Measurements from ENCODE around the gene BZW1. TPM values are rescaled to one million over a fixed set of nuclear protein-coding genes. Genes with fewer than 3 reads are reported as not detected.
A peak's percentile ranks its signal among the peaks of the same experiment; 100 is the strongest.

Gene BZW1
- total RNA-seq, 1 donor from 2014 or later = 510 TPM

DNA sequence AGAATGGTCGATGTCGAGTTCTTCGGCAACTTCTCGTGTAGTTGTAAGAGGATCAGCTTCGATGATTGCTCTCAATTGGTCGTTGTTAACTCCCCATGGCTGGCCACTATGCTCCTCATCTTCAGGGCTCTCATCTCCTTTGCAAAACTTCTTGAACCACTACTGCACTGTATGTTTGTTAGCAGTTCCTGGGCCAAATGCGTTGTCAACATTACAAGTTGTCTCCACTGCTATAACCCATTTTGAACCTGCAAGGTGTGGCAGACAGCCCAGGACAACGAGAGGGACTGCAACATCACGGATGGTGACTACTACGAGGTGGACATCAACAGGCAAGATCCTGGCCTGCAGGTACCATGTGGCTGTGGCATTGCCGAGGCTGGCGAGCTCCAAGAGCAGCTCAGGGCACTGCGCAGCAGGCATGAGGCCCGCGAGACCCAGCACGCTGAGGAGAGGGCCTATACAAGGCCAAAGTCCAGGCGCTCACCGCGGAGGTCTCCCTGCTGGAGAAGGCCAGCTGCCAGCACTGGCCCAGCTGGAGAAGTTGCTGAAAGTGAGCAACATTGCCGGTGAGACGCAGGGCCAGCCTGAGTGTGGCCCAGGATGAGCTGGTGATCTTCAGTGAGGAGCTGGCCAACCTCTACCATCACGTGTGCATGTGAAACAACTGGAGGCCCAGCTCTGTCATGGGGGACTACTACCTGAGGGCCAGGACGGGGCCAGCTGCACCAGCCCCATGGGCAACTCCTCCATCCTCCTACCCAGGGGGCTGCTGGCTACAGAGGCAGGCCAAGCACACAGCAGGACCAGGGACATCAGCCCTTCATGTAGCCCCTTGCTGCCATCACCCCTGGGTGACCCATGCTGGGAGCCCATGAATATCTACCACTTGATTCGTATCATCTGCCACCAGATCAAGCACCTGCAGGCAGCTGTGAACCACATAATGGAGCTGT, 32.6 kb downstream of the BZW1 start:
- no peak for DNase-seq

DNA sequence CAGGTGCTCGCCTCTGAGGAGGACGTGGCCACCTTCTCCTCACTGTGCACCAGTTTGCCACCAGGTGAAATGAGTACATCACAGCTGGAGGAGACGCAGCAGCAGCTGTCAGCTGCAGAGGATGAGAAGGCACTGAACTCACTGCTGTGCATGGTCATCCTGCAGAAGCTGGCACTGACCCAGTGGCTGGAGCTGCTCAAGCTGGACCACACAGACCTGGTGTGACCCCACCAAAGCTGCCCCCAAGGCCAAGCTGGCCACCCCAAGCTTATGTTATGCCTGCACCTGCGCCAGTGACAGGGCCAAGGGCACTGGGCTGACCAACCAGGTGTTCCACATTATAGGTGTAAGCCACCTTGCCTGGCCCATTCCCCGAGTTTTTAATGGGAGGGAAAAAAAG, 33.5 kb downstream of the BZW1 start:
- DNase-seq = no peak

DNA sequence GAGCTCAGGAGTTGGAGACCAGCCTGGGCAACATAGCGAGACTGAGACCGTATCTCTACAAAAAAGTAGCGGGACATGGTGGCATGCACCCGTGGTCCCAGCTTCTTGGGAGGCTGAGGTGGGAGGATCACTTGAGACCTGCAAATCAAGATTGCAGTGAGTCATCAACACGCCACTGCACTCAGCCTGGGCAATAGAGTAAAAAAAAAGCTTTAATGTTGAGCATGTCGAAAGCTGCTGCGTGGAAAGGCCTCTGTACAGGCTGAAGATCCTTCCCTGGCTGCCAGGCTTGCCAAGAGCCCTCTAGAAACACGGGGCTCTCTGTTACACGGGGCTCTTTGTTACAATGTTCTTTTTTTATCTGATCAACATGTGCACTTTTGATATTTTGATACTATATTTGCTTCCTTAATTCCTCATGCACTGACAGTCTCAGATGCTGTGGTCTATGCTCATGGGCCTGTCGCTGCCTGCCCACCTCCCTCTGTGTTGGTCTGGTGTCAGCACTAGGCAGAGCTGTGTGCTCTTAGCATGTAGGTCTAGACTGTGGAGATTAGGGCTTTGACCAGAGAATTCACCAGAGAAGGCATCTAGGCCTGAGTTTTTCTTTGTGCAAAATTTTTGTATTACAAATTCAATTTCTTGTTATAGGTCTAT, 34.1 kb downstream of the BZW1 start:
- no peak for DNase-seq

DNA sequence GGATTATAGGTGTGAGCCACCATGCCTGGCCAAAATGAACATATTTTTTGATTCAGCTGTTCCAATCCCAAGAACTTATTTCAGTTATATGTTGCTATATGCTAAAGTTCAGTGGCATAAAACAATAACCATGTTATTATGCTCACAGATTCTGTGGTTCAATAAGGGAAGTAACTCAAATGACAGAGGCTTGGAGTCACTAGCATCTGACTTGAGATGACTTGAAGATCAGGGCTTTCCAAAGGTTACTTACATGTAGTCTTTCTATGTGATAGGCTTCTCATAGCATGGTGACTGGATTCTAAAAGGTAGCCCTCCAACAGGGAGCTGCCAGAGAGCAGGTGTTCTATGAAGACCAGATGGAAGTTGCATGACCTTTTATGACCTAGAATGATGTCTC, 35.6 kb downstream of the BZW1 start:
- no peak for DNase-seq

DNA sequence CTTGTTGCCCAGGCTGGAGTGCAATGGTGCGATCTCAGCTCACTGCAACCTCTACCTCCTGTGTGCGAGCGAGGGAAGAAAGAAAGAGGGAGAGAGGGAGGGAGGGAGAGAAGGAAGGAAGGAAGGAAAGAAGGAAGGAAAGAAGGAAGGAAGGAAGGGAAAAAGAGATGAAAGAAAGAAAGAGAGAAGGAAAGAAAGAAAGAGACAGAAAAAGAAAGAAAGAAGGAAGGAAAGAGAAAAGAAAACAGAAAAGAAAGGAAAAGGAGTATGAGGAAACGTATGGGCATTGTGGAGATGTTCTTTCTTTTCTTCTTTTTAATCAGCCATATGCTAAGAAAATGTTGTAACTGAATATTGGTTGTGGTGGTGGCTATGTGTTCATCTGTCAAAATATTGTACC, 36.2 kb downstream of the BZW1 start:
- no peak for DNase-seq

DNA sequence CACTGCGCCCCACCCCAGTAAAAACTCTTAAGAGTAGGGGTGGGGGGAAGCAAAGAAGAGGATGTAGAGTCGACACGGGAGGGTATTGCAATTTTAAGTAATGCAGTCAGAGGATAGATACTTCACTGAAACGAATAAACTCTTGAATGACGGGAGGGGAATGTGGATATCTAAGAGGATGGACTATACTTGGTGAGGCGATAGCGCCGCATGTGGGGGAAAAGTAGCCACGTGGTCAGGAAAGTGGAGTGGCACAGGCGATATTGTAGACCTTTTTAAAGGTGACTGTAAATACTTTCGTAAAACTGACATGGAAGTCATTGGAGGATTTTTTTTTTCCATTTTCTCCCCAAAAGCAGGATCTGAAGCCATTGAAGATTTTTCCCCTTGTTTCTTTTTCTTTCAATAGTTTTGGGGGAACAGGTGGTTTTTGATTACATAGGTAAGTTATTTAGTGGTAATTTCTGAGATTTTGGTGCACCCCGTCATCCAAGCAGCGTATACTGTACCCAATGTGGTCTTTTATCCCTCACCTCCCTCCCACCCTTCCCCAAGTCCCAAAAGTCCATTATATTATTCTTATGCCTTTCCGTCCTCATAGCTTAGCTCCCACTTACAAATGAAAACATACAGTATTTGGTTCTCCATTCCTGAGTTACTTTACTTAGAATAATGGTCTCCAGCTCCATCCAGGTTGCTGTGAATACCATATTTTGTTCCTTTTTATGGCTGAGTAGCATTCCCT, 39.0 kb downstream of the BZW1 start:
- no peak for DNase-seq

DNA sequence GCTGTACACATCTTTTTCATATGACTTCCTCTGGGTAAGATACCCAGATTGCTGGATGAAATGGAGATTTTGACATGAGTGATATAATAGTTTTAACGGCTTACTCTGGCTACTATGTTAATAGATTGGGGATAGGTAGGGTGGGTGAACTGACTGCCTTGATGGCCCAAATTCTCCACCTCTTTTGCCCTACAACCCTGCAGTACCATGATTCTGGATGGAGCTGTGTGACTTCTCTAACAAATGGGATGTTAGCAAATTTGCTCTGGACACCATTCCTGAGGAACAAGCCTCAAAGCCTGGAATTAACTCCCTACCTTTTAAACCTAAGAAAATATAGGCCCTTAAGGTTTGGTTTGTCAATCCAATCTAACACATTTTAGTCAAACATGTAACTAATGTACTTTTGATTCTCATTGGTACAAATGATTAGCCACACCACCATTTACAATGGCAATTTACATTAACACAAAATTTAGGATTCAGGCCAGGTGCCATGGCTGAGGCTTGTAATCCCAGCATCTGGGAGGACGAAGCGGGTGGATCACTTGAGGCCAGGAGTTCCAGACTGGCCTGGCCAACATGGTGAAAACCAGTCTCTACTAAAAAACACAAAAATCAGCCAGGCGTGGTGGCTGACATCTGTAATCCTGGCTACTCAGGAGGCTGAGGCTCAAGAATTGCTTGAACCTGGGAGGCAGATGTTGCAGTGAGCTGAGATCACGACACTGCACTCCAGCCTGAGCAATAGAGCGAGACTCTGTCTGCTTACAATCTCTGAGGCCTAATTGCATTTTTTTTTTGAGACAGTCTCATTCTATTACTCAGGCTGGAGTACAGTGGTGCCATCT, 39.9 kb downstream of the BZW1 start:
- DNase-seq = no peak

DNA sequence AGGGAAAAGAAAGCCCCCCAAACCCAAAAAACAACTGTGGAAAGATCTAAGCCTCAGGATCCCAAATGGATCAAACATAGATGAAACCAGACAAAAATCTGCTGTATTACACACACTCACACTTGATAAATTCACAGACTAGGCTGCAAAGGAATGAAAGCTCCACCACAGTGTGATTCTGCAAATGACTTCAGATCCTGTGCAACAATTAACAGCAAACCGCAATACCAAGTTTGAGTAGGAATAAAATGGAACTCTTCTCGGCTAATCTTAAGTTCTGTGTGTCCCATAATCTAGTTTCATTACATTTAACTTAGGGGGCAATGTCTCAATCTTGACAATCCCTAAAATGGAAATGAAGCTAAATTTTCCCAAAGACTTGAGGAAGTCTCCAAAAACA, 40.9 kb downstream of the BZW1 start:
- no peak for DNase-seq

DNA sequence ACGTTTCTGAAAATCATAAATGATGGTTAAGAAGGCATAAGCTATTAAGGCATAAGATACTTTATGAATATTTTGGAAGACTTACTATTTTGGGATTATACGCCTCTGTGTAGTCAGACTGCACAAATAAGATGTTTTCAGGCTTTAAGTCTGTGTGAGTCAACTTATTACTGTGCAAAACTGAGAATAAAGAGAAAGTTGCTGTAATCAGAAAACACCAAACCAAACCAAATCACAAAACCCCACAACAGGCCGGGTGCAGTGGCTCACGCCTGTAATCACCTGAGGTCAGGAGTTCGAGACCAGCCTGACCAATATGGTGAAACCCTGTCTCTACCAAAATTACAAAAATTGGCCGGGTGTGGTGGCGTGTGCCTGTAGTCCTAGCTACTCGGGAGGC, 45.1 kb downstream of the BZW1 start:
- no peak for DNase-seq

DNA sequence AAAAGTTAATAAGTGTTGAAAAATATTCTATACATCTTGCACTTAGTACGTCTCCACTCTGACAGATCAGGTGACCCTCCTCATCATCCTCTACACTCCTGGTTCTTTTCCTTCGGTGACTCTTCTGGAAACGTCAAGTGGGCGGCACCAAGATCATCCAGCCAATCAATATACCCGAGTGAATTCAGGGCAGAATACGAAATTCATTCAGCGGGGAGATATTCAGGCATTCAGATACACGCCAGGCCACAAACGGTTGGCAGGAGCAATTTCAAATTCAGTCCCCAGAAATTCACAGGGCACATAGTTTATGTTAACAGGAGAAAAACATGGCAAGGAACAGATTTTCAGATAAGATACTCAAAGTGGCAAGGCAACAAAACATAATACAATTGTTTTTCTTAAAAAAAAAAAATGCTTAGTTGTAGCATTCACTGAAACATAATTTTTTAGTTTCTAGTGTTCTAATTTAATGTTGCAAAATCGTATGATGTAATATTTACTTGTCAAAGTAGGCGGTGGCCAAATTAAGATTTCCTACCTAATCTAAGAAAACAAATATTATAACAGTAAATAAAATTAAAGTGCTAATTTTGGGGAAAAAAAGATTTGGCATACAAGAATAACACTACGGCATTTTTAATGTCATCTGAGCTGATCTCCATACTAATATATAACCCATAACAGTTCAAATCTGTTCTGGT, 48.5 kb downstream of the BZW1 start:
- peak; percentile 64 for DNase-seq

DNA sequence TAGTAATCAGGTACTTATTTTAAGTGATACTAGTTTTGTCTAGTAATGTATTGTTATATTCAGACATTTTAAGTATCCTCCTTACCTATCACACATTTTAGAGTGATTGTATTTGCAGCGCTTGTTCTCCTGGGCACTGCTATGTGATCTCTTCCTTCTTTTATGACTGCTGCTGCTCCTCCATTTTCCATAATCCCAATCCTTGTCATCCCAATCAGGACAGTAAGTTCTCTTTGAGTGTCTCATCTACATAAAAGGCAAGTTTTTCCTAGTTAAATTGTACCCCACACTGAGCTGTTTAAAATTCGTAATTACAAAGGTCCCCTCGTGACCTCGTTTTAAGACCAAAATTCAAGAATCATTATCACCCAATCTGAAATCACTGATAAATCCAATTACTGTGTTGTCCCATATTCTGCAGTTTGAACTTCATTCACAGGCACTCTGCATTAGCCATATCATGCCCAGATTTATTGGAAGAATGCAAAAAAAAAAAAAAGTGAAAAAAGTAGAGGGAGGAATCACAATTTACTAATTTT, 50.0 kb downstream of the BZW1 start:
- no peak for DNase-seq

DNA sequence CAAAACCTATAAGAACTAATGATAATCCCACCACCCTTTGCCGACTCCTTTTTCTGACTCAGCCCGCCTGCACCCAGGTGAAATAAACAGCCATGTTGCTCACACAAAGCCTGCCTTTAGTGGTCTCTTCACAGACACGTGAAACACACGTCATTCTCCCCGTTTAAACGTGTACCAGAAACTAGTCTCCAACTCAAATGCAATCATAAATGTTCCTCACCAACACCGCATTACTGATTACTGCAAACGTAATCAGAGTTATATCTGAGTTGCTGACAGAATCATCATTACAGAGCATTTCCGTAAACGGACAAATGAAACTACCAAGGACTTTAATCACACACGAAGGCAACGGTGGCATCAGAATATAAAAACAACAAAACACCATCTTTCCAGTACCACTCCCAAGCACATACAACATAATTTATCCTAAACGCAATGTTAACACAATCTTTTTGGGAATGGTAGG, 50.9 kb downstream of the BZW1 start:
- DNase-seq = peak; percentile 77

DNA sequence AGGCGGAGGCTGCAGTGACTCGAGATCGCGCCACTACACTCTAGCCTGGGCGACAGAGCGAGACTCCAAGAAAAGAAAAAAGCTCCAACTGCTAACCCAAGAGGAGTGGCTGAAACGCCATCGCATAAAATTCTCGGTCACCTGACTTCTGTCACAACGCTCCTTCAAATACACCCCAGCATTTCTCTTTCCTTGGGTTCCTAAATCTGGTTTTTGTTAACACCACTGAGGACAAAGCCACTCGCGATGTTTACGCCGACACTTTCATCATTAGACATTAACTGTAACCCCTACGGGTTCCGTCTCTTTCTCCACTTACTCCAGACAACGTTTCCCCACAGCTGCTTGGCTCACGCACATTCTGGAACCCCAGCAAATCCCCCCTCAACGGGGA, 52.1 kb downstream of the BZW1 start:
- no peak for DNase-seq

DNA sequence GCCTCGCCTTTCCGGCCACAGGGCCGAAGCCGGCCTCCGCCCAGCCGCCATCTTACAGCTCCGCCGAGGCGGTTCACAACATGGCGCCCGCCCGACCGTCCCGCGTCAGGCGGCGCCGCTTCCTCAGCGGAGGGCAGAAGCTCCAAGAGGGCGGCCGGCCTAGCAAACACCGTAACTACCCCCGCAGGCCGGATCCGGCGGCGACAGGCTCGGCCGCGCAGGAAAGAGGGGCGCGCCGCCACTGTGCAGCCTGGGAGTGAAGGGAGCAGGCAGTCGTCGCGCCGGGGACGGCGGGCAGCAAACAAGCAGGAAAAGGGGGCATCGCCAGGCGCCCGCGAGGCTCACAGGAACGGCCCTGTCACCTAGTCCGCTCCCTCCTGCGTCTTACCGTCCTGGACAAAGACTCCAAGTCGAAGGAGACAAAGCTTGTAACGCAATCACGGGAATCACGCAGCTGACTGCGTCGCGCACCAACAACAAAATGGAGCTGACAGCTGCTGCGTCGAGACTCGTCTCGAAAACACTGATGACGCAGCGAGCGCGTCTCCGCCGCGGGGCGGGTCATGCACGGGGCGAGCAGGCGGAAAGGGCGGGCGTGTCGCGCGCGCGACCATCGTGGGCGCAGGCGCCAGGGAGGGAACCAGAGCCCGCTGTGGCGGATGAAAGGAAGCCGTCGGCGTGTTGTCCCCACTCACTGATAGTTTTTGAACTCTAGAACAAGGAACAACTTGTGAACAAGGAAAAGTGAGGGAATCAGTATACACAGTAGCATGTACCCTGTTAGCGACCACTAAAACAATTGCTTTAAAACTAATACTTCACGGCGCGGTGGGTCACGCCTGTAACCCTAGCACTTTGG, 52.7 kb downstream of the BZW1 start, which contains the start of gene CLK1:
CLK1 (minus strand) TSS at position 483 of the 859 bp plus-strand sequence. CDS start 2,796 bp downstream, outside the sequence.
- DNase-seq = peak; percentile 96

DNA sequence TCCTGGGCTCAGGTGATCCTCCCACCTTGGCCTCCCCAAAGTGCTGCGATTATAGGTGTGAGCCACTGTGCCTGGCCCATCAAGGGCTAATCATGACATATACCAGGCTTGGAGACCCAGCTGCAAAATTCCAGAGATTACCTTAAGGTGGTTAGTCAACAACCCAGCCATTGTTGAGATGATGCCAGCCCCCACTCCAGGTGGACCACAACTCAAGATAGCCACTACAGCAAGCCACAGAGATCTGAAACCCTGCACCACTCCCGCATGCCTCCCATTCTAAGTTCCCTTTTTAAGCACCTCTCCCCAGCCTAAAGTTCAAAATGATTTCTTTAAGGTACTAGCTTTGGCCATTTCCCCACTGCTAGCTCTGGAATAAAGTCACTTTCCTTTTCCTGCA, 57.3 kb downstream of the BZW1 start:
- DNase-seq = no peak

DNA sequence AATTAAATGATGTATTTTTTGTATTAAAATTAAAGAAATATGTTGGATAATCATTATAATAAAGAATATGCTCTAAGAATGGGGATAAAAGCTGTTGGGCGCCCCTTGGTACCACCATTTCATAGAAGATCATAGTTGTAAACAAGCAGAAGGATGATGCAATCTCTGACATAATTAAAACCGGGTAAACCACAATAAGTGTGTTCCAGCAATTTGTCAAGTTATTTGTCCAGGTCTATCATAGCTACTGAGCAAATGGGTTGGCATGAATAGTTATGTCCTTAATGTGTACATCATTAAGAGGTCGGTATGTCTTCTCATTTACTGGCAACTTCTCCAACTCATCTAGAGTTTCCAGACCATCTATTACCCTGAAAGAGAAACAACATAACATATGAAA, 59.4 kb downstream of the BZW1 start:
- no peak for DNase-seq

DNA sequence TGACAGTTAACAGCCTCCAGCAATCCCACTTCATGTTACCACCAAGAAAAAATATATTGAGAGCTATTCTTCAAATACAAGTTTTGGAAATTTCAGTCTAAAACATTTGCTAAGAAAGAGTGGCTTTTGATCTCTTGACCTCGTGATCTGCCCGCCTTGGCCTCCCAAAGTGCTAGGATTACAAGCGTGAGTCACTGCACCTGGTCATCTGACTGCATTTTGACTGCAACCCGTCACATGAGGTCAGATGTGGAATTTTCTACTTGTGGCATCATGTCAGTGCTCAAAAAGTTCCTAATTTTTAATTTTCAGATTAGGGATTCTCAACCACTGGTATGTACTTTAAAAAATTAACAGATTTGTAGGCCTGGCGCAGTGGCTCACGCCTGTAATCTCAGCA, 61.9 kb downstream of the BZW1 start:
- DNase-seq = no peak
